PC-9 (cell line): ENCODE measurements around the gene IFITM5.

ENCODE experiments used
- EZH2 ChIP-seq: fragments of 200-600 bp; sonication (generic); IDR thresholded peaks from 2 replicates; pipeline ENCODE4 v1.8.0; 2017; ENCODE audit warnings: antibody characterized with exemption, low read depth
- TF ChIP-seq, protein P1 (sequence below): fragments of 200-600 bp; sonication (generic); conservative IDR thresholded peaks from 2 replicates; pipeline ENCODE4 v1.6.1; 2017; ENCODE audit warnings: mixed run types, antibody characterized with exemption, mild to moderate bottlenecking, moderate library complexity

DNA sequence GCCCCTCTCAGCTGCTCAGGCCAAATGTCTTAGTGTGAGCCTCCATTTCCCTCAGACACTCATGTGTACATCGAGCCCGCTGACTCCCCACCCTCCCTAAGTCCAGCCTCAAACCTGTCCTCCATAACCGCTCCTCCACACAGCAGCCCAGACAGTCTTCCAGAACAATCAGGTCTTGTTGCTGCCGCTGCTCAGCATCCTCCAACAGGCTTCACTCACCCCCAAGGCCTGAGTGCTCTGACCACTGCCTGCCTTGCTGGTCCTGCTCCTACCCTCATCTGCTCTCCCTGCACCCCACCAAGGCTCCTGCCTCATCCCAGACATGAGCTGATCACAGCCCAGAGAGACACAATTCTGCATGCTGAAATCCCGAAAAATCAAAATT, 45.4 kb downstream of the IFITM5 start:
- TF ChIP-seq, protein P1, sequence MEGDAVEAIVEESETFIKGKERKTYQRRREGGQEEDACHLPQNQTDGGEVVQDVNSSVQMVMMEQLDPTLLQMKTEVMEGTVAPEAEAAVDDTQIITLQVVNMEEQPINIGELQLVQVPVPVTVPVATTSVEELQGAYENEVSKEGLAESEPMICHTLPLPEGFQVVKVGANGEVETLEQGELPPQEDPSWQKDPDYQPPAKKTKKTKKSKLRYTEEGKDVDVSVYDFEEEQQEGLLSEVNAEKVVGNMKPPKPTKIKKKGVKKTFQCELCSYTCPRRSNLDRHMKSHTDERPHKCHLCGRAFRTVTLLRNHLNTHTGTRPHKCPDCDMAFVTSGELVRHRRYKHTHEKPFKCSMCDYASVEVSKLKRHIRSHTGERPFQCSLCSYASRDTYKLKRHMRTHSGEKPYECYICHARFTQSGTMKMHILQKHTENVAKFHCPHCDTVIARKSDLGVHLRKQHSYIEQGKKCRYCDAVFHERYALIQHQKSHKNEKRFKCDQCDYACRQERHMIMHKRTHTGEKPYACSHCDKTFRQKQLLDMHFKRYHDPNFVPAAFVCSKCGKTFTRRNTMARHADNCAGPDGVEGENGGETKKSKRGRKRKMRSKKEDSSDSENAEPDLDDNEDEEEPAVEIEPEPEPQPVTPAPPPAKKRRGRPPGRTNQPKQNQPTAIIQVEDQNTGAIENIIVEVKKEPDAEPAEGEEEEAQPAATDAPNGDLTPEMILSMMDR, result no peak
- no peak for TF ChIP-seq EZH2
